ENCODE measurements around the gene MBP. TPM values are rescaled to one million over a fixed set of nuclear protein-coding genes. Genes with fewer than 3 reads are reported as not detected.

MBP gene
- total RNA-seq, 2 donors from 2014 or later = 41.7 to 42.2 TPM

DNA sequence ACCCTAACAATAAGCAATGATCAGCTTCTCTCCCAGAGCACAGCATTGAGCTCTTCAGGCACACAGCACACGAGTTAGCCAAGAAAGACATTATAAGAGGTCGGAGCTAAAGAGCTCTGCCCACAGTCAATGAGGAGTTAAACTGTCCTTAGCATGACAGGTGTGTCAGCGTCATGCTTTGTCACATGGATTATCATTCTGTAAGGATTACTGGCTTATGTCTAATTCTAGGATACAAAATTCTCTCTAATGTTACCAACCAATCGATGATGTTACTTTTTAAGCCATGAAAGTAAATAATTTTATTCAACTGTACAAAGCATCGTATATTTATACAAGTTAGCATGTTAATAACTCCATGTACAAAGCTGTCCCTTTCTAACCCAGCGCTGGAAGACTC lies 201.4 kb downstream of the MBP start:
- peaks cover 12% of the 10 kb centered on the region for H3K36me3 ChIP-seq

More for the DNA sequence above, 201.4 kb downstream of the MBP start:
- Histone ChIP-seq H3K27me3 (replicated peaks; ENCODE audit: insufficient read depth) (no peaks in the 10 kb centered on the region), H3K4me3 (no peak overlapping the region), H3K4me1 (ENCODE audit: control insufficient read depth in 1 of 2, low read depth in 2 of 2) (no peaks in the 10 kb centered on the region), H3K27ac (no peak overlapping the region), H3K9me3 (no peaks in the 10 kb centered on the region)
- DNase-seq (ENCODE audit: low spot score) (no peak), ATAC-seq (ENCODE audit: insufficient number of reproducible peaks, low FRiP score, low read depth) (no peak)
- TF ChIP-seq, protein P1, sequence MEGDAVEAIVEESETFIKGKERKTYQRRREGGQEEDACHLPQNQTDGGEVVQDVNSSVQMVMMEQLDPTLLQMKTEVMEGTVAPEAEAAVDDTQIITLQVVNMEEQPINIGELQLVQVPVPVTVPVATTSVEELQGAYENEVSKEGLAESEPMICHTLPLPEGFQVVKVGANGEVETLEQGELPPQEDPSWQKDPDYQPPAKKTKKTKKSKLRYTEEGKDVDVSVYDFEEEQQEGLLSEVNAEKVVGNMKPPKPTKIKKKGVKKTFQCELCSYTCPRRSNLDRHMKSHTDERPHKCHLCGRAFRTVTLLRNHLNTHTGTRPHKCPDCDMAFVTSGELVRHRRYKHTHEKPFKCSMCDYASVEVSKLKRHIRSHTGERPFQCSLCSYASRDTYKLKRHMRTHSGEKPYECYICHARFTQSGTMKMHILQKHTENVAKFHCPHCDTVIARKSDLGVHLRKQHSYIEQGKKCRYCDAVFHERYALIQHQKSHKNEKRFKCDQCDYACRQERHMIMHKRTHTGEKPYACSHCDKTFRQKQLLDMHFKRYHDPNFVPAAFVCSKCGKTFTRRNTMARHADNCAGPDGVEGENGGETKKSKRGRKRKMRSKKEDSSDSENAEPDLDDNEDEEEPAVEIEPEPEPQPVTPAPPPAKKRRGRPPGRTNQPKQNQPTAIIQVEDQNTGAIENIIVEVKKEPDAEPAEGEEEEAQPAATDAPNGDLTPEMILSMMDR (IDR thresholded peaks at IDR 0.05) = no peak

Other genes with a start within 250 kb of the MBP start
- gene GALR1, start 117.1 kb upstream of the MBP start, total RNA-seq = under 1 TPM; under 0.01 to 0.28 TPM

Measured in thoracic aorta (tissue), 2 donors.